ENCODE data around the gene SMIM3. TPM values are rescaled to one million over a fixed set of nuclear protein-coding genes. Genes with fewer than 3 reads are reported as not detected.

Gene SMIM3
- total and polyA plus RNA-seq, 2 of the 13 experiments (the other 11 are each of a cell fraction or from before 2014, with no cell fraction given) = 11.6 to 96.7 TPM

- TF ChIP-seq REST (IDR thresholded peaks at IDR 0.05; ENCODE audit: borderline replicate concordance in 1 of 2, low read depth in 1 of 2, low read length in 2 of 2) (0 out of 4 replicates have a peak, but pooled peaks of 1 of the 2 experiments have one; percentile 42), ZBTB38 (CRISPR knock-in tag; IDR thresholded peaks at IDR 0.05) (0 out of 2 replicates have a peak, but pooled peaks have one; percentile 21), ZNF441 (CRISPR knock-in tag; IDR thresholded peaks at IDR 0.05; ENCODE audit: borderline replicate concordance) (no peak; the same call in 1 of the 2 replicates), HIVEP1 (CRISPR knock-in tag; IDR thresholded peaks at IDR 0.05) (peak; percentile 72; the same call in 1 of the 2 replicates), ARNTL (CRISPR knock-in tag; IDR thresholded peaks at IDR 0.05) (peak; percentile 62), RBM39 (IDR thresholded peaks at IDR 0.05; ENCODE audit: low read depth, low read length, poor library complexity, severe bottlenecking) (no peak), ZNF607 (CRISPR knock-in tag; IDR thresholded peaks at IDR 0.05; ENCODE audit: borderline replicate concordance) (peak; percentile 56; the same call in 1 of the 2 replicates), ZNF160 (CRISPR knock-in tag; IDR thresholded peaks at IDR 0.05) (0 out of 2 replicates have a peak, but pooled peaks have one; percentile 33), MTF2 (CRISPR knock-in tag; IDR thresholded peaks at IDR 0.05; ENCODE audit: borderline replicate concordance) (no peak), ZNF558 (CRISPR knock-in tag; IDR thresholded peaks at IDR 0.05; ENCODE audit: borderline replicate concordance) (no peak), KDM3A (CRISPR knock-in tag; IDR thresholded peaks at IDR 0.05; ENCODE audit: low read depth) (0 out of 2 replicates have a peak, but pooled peaks have one; percentile 16), ZNF615 (CRISPR knock-in tag; IDR thresholded peaks at IDR 0.05; ENCODE audit: borderline replicate concordance) (0 out of 2 replicates have a peak, but pooled peaks have one; percentile 75), MED8 (CRISPR knock-in tag; IDR thresholded peaks at IDR 0.05; ENCODE audit: insufficient replicate concordance) (peak; percentile 53), PBX2 (CRISPR knock-in tag; IDR thresholded peaks at IDR 0.05) (peak; percentile 96), ZNF253 (CRISPR knock-in tag; IDR thresholded peaks at IDR 0.05; ENCODE audit: borderline replicate concordance) (peak; percentile 32; the same call in 1 of the 2 replicates), ATF7-NPFF (CRISPR knock-in tag; IDR thresholded peaks at IDR 0.05; ENCODE audit: low read depth) (0 out of 2 replicates have a peak, but pooled peaks have one; percentile 40), RERE (CRISPR knock-in tag; IDR thresholded peaks at IDR 0.05; ENCODE audit: low read depth) (no peak), STAG1 (CRISPR knock-in tag; IDR thresholded peaks at IDR 0.05) (no peak)
Measured at GRCh38 chr5:150758531-150759333, 19.8 kb upstream of the SMIM3 start, which contains the start of gene DCTN4 (continued).

Measured in HepG2 (cell line).